ENCODE measurements around the gene SUMO2. TPM values are rescaled to one million over a fixed set of nuclear protein-coding genes. Genes with fewer than 3 reads are reported as not detected.

SUMO2 gene
- total and polyA plus RNA-seq, 2 of the 8 experiments (the other 6 are each of a cell fraction or from before 2014, with no cell fraction given), result 184 to 779 TPM

DNA sequence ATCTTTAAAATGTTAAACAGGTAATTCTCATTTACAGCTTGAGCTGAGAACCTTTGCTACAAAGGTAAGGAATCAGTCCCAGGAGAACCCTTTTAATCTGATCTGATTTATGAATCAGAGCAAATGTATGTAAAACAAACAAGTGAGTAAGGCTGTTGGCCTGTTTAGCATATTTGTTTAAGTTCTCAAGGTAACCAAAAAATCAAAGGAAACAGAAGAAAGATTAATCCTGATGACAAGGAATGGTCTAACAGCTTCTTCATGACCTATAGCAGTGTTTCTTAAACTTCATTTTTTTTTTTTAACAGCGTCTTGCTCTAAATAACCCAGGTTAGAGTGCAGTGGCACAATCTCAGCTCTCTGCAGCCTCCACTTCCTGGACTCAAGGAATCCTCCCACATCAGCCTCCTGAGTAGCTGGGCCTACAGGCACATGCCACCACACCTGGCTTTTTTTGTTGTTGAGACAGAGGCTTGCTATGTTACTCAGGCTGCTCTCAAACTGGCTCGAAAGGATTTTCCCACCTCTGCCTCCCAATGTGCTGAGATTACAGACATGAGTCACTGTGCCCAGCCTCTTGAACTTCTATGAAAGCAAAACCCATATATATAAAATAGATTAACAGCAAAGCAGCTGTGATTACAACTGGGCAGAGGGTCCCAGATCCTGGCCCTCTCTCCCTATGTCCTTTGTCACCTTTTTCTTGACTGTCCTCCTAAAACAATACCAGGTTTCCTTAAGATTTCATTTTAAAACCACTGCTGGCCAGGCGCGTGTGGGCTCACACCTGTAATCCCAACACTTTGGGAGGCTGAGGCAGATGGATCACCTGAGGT, 23.3 kb downstream of the SUMO2 start (continued):
- TF ChIP-seq, protein P1, sequence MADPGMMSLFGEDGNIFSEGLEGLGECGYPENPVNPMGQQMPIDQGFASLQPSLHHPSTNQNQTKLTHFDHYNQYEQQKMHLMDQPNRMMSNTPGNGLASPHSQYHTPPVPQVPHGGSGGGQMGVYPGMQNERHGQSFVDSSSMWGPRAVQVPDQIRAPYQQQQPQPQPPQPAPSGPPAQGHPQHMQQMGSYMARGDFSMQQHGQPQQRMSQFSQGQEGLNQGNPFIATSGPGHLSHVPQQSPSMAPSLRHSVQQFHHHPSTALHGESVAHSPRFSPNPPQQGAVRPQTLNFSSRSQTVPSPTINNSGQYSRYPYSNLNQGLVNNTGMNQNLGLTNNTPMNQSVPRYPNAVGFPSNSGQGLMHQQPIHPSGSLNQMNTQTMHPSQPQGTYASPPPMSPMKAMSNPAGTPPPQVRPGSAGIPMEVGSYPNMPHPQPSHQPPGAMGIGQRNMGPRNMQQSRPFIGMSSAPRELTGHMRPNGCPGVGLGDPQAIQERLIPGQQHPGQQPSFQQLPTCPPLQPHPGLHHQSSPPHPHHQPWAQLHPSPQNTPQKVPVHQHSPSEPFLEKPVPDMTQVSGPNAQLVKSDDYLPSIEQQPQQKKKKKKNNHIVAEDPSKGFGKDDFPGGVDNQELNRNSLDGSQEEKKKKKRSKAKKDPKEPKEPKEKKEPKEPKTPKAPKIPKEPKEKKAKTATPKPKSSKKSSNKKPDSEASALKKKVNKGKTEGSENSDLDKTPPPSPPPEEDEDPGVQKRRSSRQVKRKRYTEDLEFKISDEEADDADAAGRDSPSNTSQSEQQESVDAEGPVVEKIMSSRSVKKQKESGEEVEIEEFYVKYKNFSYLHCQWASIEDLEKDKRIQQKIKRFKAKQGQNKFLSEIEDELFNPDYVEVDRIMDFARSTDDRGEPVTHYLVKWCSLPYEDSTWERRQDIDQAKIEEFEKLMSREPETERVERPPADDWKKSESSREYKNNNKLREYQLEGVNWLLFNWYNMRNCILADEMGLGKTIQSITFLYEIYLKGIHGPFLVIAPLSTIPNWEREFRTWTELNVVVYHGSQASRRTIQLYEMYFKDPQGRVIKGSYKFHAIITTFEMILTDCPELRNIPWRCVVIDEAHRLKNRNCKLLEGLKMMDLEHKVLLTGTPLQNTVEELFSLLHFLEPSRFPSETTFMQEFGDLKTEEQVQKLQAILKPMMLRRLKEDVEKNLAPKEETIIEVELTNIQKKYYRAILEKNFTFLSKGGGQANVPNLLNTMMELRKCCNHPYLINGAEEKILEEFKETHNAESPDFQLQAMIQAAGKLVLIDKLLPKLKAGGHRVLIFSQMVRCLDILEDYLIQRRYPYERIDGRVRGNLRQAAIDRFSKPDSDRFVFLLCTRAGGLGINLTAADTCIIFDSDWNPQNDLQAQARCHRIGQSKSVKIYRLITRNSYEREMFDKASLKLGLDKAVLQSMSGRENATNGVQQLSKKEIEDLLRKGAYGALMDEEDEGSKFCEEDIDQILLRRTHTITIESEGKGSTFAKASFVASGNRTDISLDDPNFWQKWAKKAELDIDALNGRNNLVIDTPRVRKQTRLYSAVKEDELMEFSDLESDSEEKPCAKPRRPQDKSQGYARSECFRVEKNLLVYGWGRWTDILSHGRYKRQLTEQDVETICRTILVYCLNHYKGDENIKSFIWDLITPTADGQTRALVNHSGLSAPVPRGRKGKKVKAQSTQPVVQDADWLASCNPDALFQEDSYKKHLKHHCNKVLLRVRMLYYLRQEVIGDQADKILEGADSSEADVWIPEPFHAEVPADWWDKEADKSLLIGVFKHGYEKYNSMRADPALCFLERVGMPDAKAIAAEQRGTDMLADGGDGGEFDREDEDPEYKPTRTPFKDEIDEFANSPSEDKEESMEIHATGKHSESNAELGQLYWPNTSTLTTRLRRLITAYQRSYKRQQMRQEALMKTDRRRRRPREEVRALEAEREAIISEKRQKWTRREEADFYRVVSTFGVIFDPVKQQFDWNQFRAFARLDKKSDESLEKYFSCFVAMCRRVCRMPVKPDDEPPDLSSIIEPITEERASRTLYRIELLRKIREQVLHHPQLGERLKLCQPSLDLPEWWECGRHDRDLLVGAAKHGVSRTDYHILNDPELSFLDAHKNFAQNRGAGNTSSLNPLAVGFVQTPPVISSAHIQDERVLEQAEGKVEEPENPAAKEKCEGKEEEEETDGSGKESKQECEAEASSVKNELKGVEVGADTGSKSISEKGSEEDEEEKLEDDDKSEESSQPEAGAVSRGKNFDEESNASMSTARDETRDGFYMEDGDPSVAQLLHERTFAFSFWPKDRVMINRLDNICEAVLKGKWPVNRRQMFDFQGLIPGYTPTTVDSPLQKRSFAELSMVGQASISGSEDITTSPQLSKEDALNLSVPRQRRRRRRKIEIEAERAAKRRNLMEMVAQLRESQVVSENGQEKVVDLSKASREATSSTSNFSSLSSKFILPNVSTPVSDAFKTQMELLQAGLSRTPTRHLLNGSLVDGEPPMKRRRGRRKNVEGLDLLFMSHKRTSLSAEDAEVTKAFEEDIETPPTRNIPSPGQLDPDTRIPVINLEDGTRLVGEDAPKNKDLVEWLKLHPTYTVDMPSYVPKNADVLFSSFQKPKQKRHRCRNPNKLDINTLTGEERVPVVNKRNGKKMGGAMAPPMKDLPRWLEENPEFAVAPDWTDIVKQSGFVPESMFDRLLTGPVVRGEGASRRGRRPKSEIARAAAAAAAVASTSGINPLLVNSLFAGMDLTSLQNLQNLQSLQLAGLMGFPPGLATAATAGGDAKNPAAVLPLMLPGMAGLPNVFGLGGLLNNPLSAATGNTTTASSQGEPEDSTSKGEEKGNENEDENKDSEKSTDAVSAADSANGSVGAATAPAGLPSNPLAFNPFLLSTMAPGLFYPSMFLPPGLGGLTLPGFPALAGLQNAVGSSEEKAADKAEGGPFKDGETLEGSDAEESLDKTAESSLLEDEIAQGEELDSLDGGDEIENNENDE (IDR thresholded peaks at IDR 0.05; ENCODE audit: insufficient replicate concordance, low read length), result no peak
- TF ChIP-seq SAP30 (IDR thresholded peaks at IDR 0.05; ENCODE audit: insufficient read depth, insufficient replicate concordance, low read length) (no peak), SIN3A (conservative IDR thresholded peaks at IDR 0.05 in 1 of 2, IDR thresholded peaks at IDR 0.05 in 1 of 2; ENCODE audit: low read depth in 1 of 2, low read length in 2 of 2) (no peak), TBP (IDR thresholded peaks at IDR 0.05; ENCODE audit: low read depth, low read length) (no peak), BCL11A (IDR thresholded peaks at IDR 0.05; ENCODE audit: low read depth in 2 of 2, low read length in 2 of 2) (no peak), SIX5 (IDR thresholded peaks at IDR 0.05; ENCODE audit: low read depth, low read length) (no peak), JUN (IDR thresholded peaks at IDR 0.05; ENCODE audit: low read depth, low read length) (no peak), NANOG (IDR thresholded peaks at IDR 0.05; ENCODE audit: insufficient read depth, low read depth, low read length, poor library complexity, severe bottlenecking) (no peak), HDAC2 (IDR thresholded peaks at IDR 0.05; ENCODE audit: borderline replicate concordance in 1 of 2, low read depth in 2 of 2, low read length in 2 of 2) (no peak)

Measured in H1 (cell line).